ENCODE measurements around the gene OSGIN1. TPM values are rescaled to one million over a fixed set of nuclear protein-coding genes. Genes with fewer than 3 reads are reported as not detected.
A peak's percentile ranks its signal among the peaks of the same experiment; 100 is the strongest.

OSGIN1 gene
- total and polyA plus RNA-seq, 2 of the 8 experiments (the other 6 are each of a cell fraction or from before 2014, with no cell fraction given) = 0.58 to 0.76 TPM

DNA sequence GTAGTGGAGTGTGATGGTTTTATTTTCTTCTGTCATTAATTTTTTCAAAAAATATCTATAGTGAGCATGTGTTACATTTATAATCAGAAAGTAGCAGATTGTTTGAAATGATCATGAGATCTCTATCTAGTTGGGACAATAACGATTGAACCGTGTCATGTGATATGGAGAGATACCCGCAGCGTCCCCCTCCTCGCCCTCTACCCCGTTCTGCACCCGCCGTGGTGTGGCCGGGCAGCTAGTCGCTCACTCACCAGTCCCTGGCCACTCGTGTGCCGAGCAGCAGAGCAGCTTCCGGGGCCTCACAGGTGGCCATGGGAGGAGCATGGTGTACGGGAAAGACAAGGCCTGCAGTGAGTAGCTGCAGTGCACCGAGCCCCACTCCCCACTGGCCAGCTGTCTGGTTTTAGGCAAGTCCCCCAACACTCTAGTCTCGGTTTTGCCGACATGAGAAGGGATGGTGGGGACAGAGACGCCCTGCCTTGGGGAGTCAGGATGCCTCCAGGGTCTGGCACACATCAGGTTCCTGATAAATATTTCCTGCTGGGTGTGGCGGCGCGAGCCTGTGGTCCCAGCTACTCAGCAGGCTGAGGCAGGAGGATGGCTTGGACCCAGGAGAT lies 38.8 kb upstream of the OSGIN1 start:
- Histone ChIP-seq H2AFZ (ENCODE audit: low read length) (no peak overlapping the region), H3K36me3 (ENCODE audit: control insufficient read depth in 2 of 4, insufficient read depth in 4 of 4, low read length in 3 of 4) (peaks cover 17 to 55% (median 32%) of the 10 kb centered on the region in 4 experiments), H2BK15ac (ENCODE audit: low read length) (no peak overlapping the region), H3K18ac (ENCODE audit: extremely low read depth, low read length) (no peak overlapping the region), H3K4me1 (replicated peaks in 1 of 4; ENCODE audit: control insufficient read depth in 3 of 4, insufficient read depth in 4 of 4, low read length in 3 of 4) (no peaks in the 10 kb centered on the region), H3K14ac (ENCODE audit: insufficient read length) (no peak overlapping the region), H3K23ac (ENCODE audit: insufficient read length) (no peak overlapping the region), H3K9me3 (ENCODE audit: insufficient read depth in 2 of 2, low read depth in 1 of 2, low read length in 1 of 2) (peaks cover 0 to 4% of the 10 kb centered on the region in 2 experiments; a peak in 2 of 4 replicates), H2AK5ac (ENCODE audit: low read depth, low read length) (no peak overlapping the region), H3K79me1 (ENCODE audit: low read depth, low read length) (no peaks in the 10 kb centered on the region), H3K4me2 (ENCODE audit: insufficient read depth in 1 of 2, low read depth in 2 of 2, low read length in 2 of 2) (no peak overlapping the region), H4K20me1 (replicated peaks in 1 of 2; ENCODE audit: control insufficient read depth in 1 of 2, insufficient read depth in 2 of 2, low read length in 2 of 2) (peaks cover 0 to 12% of the 10 kb centered on the region in 2 experiments), H4K8ac (ENCODE audit: extremely low read depth, insufficient read depth, low read length) (peak overlapping the region; percentile 40; the same call in 1 of the 2 replicates), H3K4ac (replicated peaks; ENCODE audit: insufficient read length, low read depth, low read length) (no peak overlapping the region), H3K79me2 (ENCODE audit: control insufficient read depth in 1 of 2, insufficient read depth in 2 of 2, low read length in 2 of 2) (no peaks in the 10 kb centered on the region), H3K27me3 (replicated peaks in 1 of 4; ENCODE audit: control insufficient read depth in 3 of 4, extremely low read depth in 1 of 4, insufficient read depth in 3 of 4, low read length in 3 of 4) (no peaks in the 10 kb centered on the region), H3K4me3 (ENCODE audit: extremely low read depth in 1 of 4, insufficient read depth in 2 of 4, low read depth in 3 of 4, low read length in 4 of 4) (no peak overlapping the region), H2BK120ac (replicated peaks; ENCODE audit: low read depth, low read length) (no peak overlapping the region), H3K23me2 (ENCODE audit: low read depth, low read length) (peaks cover 1% of the 10 kb centered on the region; the same call in 1 of the 2 replicates), H2BK12ac (ENCODE audit: low read depth, low read length) (no peak overlapping the region), H3K9ac (replicated peaks in 1 of 4; ENCODE audit: extremely low read depth in 1 of 4, low read depth in 3 of 4, low read length in 3 of 4) (no peak overlapping the region), H4K5ac (ENCODE audit: insufficient read length, low read depth, low read length) (no peak overlapping the region), H2BK5ac (ENCODE audit: low read depth, low read length) (no peak overlapping the region), H4K91ac (replicated peaks; ENCODE audit: insufficient read length, low read length) (no peak overlapping the region), H2BK20ac (ENCODE audit: low read length) (no peak overlapping the region), H3K56ac (replicated peaks; ENCODE audit: insufficient read length, low read depth, low read length) (no peak overlapping the region), H3K27ac (ENCODE audit: low read depth, low read length) (no peak overlapping the region)
- WGBS, 2 experiments (ENCODE audit: extremely low coverage in 1 of 2, insufficient coverage in 1 of 2, insufficient read length in 1 of 2, insufficient replicate concordance in 2 of 2, low coverage in 1 of 2, low lambda C conversion rate in 2 of 2, missing lambda C conversion rate in 1 of 2) = 87% methylated on average over 20 of the region's 21 CpGs; no CpG with 5 or more reads in 1 of the 2 experiments
- POLR2A ChIA-PET (ENCODE audit: partially characterized antibody) = no interaction called here
- DNase-seq (ENCODE audit: low read depth in 1 of 2, low spot score in 2 of 2) = no peak
- CTCF ChIA-PET (ENCODE audit: partially characterized antibody) = interaction anchor here (1.3 to 5.4 kb wide), 2 partner anchors 13 to 35 kb away, joined by 3 to 26 read pairs; no protein-coding TSS in a partner anchor
- FAIRE-seq = no peak
- TF ChIP-seq SP2 (IDR thresholded peaks at IDR 0.05; ENCODE audit: low read length) (no peak), CTBP2 (IDR thresholded peaks at IDR 0.05; ENCODE audit: borderline replicate concordance, insufficient read depth, insufficient read length, low read length) (no peak), TAF7 (optimal IDR thresholded peaks at IDR 0.05; ENCODE audit: borderline replicate concordance, low read depth, low read length) (no peak), YY1 (IDR thresholded peaks at IDR 0.05; ENCODE audit: low read depth, low read length) (no peak), KDM1A (IDR thresholded peaks at IDR 0.05; ENCODE audit: borderline replicate concordance, low read length) (no peak), SUZ12 (IDR thresholded peaks at IDR 0.05; ENCODE audit: low read length) (no peak), SIRT6 (IDR thresholded peaks at IDR 0.05; ENCODE audit: low read length) (no peak), TEAD4 (IDR thresholded peaks at IDR 0.05; ENCODE audit: low read depth, low read length) (no peak), CREB1 (IDR thresholded peaks at IDR 0.05) (no peak), KDM5A (IDR thresholded peaks at IDR 0.05; ENCODE audit: low read length) (no peak), EP300 (IDR thresholded peaks at IDR 0.05; ENCODE audit: borderline replicate concordance in 1 of 2, low read depth in 2 of 2, low read length in 2 of 2) (no peak)
- TF ChIP-seq, protein P1, sequence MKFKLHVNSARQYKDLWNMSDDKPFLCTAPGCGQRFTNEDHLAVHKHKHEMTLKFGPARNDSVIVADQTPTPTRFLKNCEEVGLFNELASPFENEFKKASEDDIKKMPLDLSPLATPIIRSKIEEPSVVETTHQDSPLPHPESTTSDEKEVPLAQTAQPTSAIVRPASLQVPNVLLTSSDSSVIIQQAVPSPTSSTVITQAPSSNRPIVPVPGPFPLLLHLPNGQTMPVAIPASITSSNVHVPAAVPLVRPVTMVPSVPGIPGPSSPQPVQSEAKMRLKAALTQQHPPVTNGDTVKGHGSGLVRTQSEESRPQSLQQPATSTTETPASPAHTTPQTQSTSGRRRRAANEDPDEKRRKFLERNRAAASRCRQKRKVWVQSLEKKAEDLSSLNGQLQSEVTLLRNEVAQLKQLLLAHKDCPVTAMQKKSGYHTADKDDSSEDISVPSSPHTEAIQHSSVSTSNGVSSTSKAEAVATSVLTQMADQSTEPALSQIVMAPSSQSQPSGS (IDR thresholded peaks at IDR 0.05; ENCODE audit: low read length) = no peak

Data from H1 (cell line).